Spleen (tissue), 11 donors: ENCODE measurements around the gene IPO7. TPM values are rescaled to one million over a fixed set of nuclear protein-coding genes. Genes with fewer than 3 reads are reported as not detected.
"Not testable (repeated sequence)": the region's sequence is repeated elsewhere in the genome, so short reads cannot be mapped to it uniquely, and the experiment has no call there.

Source experiments
- DNase-seq: peaks from one replicate; pipeline ENCODE4 v3.0.0-alpha.2; 2020
- H3K27ac ChIP-seq, 8 donors: fragments of 200-600 bp; sonication (generic) in 7 of 8; 1 replicate in 4 of 8; 2 replicates in 4 of 8; pipeline versions ENCODE4 v1.5.0 to v1.8.0; 2016 to 2021; ENCODE audit warnings: inconsistent platforms in 4 of 8, mild to moderate bottlenecking in 4 of 8, moderate library complexity in 1 of 8
- H3K27me3 ChIP-seq, 7 donors: fragments of 200-600 bp; sonication (generic) in 6 of 7; replicated peaks in 1 of 7; 1 replicate in 4 of 7; 2 replicates in 3 of 7; pipeline versions ENCODE4 v1.5.0 to v1.8.0; 2016 to 2021; ENCODE audit warnings: inconsistent platforms in 3 of 7, mild to moderate bottlenecking in 1 of 7
- H3K36me3 ChIP-seq, 6 donors: fragments of 200-600 bp; sonication (generic) in 5 of 6; 1 replicate in 4 of 6; 2 replicates in 2 of 6; pipeline versions ENCODE4 v1.5.0 to v1.8.0; 2016 to 2021; ENCODE audit warnings: inconsistent platforms in 2 of 6
- H3K4me1 ChIP-seq, 6 donors: fragments of 200-600 bp; sonication (generic) in 5 of 6; 1 replicate in 3 of 6; 2 replicates in 3 of 6; pipeline versions ENCODE4 v1.5.0 to v1.8.0; 2016 to 2021; ENCODE audit warnings: inconsistent platforms in 3 of 6
- H3K4me3 ChIP-seq, 8 donors: fragments of 200-600 bp; sonication (generic) in 7 of 8; 1 replicate in 4 of 8; 2 replicates in 4 of 8; pipeline versions ENCODE4 v1.5.0 to v1.8.0; 2016 to 2021; ENCODE audit warnings: inconsistent platforms in 4 of 8, mild to moderate bottlenecking in 4 of 8, moderate library complexity in 2 of 8
- H3K9me3 ChIP-seq, 8 donors: fragments of 200-600 bp; sonication (generic) in 7 of 8; 1 replicate in 4 of 8; 2 replicates in 4 of 8; pipeline versions ENCODE4 v1.5.0 to v1.8.0; 2016 to 2021; ENCODE audit warnings: inconsistent platforms in 4 of 8
- POLR2A ChIP-seq, 3 donors: fragments of 450-650 bp; IDR thresholded peaks; one replicate each; pipeline ENCODE4 v1.5.1; 2017; ENCODE audit warnings: antibody characterized with exemption in 3 of 3, mild to moderate bottlenecking in 1 of 3
- POLR2AphosphoS5 ChIP-seq, 3 donors: sonication (generic); formaldehyde crosslinking; IDR thresholded peaks; one replicate each; pipeline ENCODE4 v1.5.1; 2017; ENCODE audit warnings: antibody characterized with exemption in 3 of 3
- WGBS, 5 donors: extraction: QIAGEN DNeasy Blood & Tissue Kit in 3 of 5; methylation state at CpG; one replicate each; pipeline versions ENCODE4 v1.1.5 to v1.1.7; 2013 to 2018; 5-methylcytosine and 5-hydroxymethylcytosine counted together
- intact Hi-C: fragments of 100-400 bp; cut with DNase I; formaldehyde crosslinking; loops from one replicate; pipeline ENCODE4 v1.15.0; 2023; ENCODE audit warnings: low total_unique reads
- polyA plus RNA-seq, 3 donors: library from polyadenylated mRNA; stranded (reverse); fragments of 200-250 nt; gene quantifications; one replicate each; pipeline ENCODE4 v1.2.1, GENCODE V29; 2013
- total RNA-seq, 7 donors: library from RNA; depleted of rRNA in 3 of 7; stranded (reverse); fragments of >200 nt in 3 of 7; fragmentation: NEBNext Ultra II Directional in 4 of 7; extraction: Animal tissue kit (Norgen Biotek cat#: 25700) in 4 of 7; gene quantifications; one replicate each; pipeline versions ENCODE4 v1.1.0 to v1.2.1, GENCODE V29; 2016 to 2021
- TF ChIP-seq, protein P1 (sequence below), 11 experiments: fragments of 200-600 bp in 7 of 11; fragments of 450-650 bp in 4 of 11; sonication (generic) in 4 of 11; IDR thresholded peaks in 8 of 11; conservative IDR thresholded peaks in 3 of 11; 1 replicate in 7 of 11; 2 replicates in 4 of 11; pipeline versions ENCODE4 v1.4.0 to v1.8.0; 2016 to 2021; ENCODE audit warnings: antibody characterized with exemption in 11 of 11, inconsistent platforms in 4 of 11, mild to moderate bottlenecking in 1 of 11
- donor health status: healthy with polysubstance abuse.
- donor health status: DM: no; HTN: no; CAD: no; lungs with moderate emphysema.
- donor health status: DM: no; HTN: no; CAD: no.
- donor health status: Bipolar disorder and iron deficiency.
- donor health status: healthy.
- donor health status: DM: no; HTN: no; CAD: no.
- donor health status: DM: yes; HTN: yes; CAD: no.

Gene IPO7
- total and polyA plus RNA-seq, 10 donors = 12.8 to 104 (median 64.8) TPM

- H3K4me3 ChIP-seq = no peak overlapping the region
- no peaks in the 10 kb centered on the region for H3K36me3 ChIP-seq
- no peak for DNase-seq
- no peaks in the 10 kb centered on the region for H3K4me1 ChIP-seq
- H3K27ac ChIP-seq = no peak overlapping the region
- H3K27me3 ChIP-seq = peaks cover 0 to 8% (median 0%) of the 10 kb centered on the region in 7 donors
- H3K9me3 ChIP-seq = no peaks in the 10 kb centered on the region
- TF ChIP-seq POLR2A (IDR thresholded peaks at IDR 0.05) (no peak), POLR2AphosphoS5 (IDR thresholded peaks at IDR 0.05) (no peak)
- TF ChIP-seq, protein P1, sequence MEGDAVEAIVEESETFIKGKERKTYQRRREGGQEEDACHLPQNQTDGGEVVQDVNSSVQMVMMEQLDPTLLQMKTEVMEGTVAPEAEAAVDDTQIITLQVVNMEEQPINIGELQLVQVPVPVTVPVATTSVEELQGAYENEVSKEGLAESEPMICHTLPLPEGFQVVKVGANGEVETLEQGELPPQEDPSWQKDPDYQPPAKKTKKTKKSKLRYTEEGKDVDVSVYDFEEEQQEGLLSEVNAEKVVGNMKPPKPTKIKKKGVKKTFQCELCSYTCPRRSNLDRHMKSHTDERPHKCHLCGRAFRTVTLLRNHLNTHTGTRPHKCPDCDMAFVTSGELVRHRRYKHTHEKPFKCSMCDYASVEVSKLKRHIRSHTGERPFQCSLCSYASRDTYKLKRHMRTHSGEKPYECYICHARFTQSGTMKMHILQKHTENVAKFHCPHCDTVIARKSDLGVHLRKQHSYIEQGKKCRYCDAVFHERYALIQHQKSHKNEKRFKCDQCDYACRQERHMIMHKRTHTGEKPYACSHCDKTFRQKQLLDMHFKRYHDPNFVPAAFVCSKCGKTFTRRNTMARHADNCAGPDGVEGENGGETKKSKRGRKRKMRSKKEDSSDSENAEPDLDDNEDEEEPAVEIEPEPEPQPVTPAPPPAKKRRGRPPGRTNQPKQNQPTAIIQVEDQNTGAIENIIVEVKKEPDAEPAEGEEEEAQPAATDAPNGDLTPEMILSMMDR (IDR thresholded peaks at IDR 0.05 in 8 of 11, conservative IDR thresholded peaks at IDR 0.05 in 3 of 11) = no peak
- WGBS, 5 donors = 80 to 89% (median 83%) methylated on average over 6 of the region's 6 CpGs
- intact Hi-C loops = no loop called here
Observed at GRCh38 chr11:9351321-9351881, 33.1 kb upstream of the IPO7 start.

DNA sequence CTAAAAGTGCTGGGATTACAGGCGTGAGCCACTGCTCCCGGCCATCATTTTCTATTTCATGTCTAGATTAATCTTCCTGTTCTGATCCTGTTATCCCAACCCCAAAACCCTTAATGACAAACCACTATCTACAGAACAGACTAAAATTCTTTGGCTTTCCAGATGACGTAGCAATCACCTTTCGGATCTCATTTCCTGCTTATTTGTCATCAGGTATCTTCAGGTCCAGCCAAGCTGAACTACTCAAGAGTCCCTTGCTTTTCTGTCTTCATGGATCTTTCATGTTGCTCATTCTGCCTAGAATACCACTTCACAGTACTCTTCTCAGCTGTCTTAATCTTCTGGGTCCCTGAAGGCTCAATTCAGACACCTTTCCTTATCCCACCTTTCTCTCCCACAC is 27.4 kb upstream of the IPO7 start:
- H3K27ac ChIP-seq = no peak overlapping the region
- H3K4me1 ChIP-seq = no peaks in the 10 kb centered on the region
- H3K36me3 ChIP-seq = no peaks in the 10 kb centered on the region
- no peaks in the 10 kb centered on the region for H3K9me3 ChIP-seq
- no peaks in the 10 kb centered on the region for H3K27me3 ChIP-seq
- intact Hi-C loops = no loop called here
- TF ChIP-seq, protein P1 (IDR thresholded peaks at IDR 0.05 in 8 of 11, conservative IDR thresholded peaks at IDR 0.05 in 3 of 11) = no peak
- DNase-seq = no peak
- no peak overlapping the region for H3K4me3 ChIP-seq
- 91 to 98% (median 95%) methylated on average over 4 of the region's 4 CpGs for WGBS, 5 donors

DNA sequence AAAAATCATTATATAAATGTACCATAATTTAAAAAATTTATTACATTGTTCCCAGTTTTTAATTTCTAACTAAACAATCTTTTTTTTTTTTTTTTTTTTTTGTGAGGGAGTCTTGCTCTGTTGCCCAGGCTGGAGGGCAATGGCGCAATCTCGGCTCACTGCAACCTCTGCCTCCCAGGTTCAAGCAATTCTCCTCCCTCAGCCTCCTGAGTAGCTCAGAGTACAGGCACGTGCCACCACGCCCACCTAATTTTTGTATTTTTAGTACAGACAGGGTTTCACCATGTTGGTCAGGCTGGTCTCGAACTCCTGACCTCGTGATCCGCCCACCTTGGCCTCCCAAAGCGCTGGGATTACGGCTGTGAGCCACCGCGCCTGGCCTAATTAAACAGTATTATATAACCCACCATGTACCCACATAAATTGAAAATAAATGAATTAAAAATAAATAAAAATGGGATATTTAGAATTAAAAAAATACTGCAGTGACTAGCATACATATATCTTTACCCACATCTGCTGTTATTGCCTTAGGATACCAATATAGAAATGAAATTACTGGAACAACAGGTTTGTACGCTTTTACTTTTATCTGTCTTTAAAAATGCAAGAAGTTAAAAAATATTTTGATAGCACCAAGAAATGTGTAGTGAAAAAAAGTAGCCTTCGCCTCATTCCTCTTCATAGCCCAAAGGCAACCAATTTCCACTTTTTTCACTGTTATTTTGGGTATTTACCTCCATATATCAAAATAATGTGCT is 23.4 kb upstream of the IPO7 start:
- H3K4me1 ChIP-seq = peaks cover 0 to 17% (median 10%) of the 10 kb centered on the region in 6 donors
- DNase-seq, H3K4me3 ChIP-seq, H3K27ac ChIP-seq, H3K27me3 ChIP-seq, H3K9me3 ChIP-seq, H3K36me3 ChIP-seq: not testable (repeated sequence)
- intact Hi-C loops = loop anchor here (10.0 kb wide), 1 partner anchor 46 kb away; the partner anchor contains the start of gene TMEM41B
- 89 to 96% (median 94%) methylated on average over 13 of the region's 13 CpGs for WGBS, 5 donors

DNA sequence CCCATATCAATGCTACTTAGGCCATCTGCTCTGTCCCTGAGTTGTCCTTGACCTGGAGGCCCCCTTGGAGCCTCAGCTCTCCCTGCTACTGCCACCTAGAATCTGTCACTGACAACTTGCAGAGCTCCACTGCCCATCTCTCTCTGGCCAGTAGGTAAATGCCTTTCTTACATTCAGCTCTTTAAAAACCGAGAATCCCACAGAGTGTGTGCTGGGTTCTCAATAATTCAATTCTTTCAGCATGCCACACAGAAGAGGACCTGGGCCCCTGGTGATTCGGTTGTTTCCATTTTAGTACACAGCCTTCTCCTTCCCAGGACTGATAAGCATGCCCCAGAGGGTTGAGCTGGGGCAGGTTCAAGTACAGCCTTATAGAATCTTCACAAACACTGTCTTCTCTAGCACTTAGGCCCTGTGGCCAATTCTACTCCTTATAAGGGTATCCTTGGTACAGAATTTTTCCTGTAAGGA is 22.0 kb upstream of the IPO7 start:
- Histone ChIP-seq H3K36me3 (no peaks in the 10 kb centered on the region), H3K9me3 (no peaks in the 10 kb centered on the region), H3K4me3 (no peak overlapping the region), H3K27ac (peak overlapping the region in 4 of 8 donors; percentile 93 to 96 (median 95)), H3K27me3 (no peaks in the 10 kb centered on the region), H3K4me1 (peaks cover 0 to 17% (median 10%) of the 10 kb centered on the region in 6 donors)
- TF ChIP-seq POLR2A (IDR thresholded peaks at IDR 0.05) (no peak), POLR2AphosphoS5 (IDR thresholded peaks at IDR 0.05) (no peak)
- TF ChIP-seq, protein P1 (IDR thresholded peaks at IDR 0.05 in 8 of 11, conservative IDR thresholded peaks at IDR 0.05 in 3 of 11) = no peak
- intact Hi-C loops = loop anchor here (10.0 kb wide), 1 partner anchor 48 kb away; the partner anchor contains the start of gene TMEM41B
- no peak for DNase-seq
- WGBS, 5 donors = 72 to 90% (median 81%) methylated on average over 2 of the region's 2 CpGs
